HCEC 1CT (cell line): ENCODE measurements around the gene HOXB3.

Source experiments
- DNase-seq: peaks from one replicate; pipeline ENCODE4 v3.0.0-alpha.2; 2017

The HOXB3 gene

GRCh38 chr17:48553826-48554225 is 36.2 kb downstream of the HOXB3 start:
- no peak for DNase-seq

GRCh38 chr17:48553190-48553547 is 36.9 kb downstream of the HOXB3 start:
- no peak for DNase-seq

GRCh38 chr17:48552466-48553189 is 37.4 kb downstream of the HOXB3 start:
- DNase-seq: no peak

GRCh38 chr17:48551596-48552465 is 38.2 kb downstream of the HOXB3 start:
- DNase-seq: no peak

- no peak for DNase-seq
Observed at GRCh38 chr17:48551214-48551555, 38.9 kb downstream of the HOXB3 start.

GRCh38 chr17:48550502-48551213 is 39.4 kb downstream of the HOXB3 start:
- no peak for DNase-seq

- DNase-seq: peak; percentile 67
Observed at GRCh38 chr17:48549914-48550501, 40.0 kb downstream of the HOXB3 start.

- DNase-seq: no peak
Observed at GRCh38 chr17:48549281-48549630, 40.8 kb downstream of the HOXB3 start.

GRCh38 chr17:48548523-48549280 is 41.3 kb downstream of the HOXB3 start:
- DNase-seq: no peak

GRCh38 chr17:48547808-48548522 is 42.1 kb downstream of the HOXB3 start:
- DNase-seq: peak; percentile 76

GRCh38 chr17:48546924-48547807 is 42.9 kb downstream of the HOXB3 start:
- peak; percentile 41 for DNase-seq

- DNase-seq: peak; percentile 80
Observed at GRCh38 chr17:48546137-48546923, 43.7 kb downstream of the HOXB3 start.

- no peak for DNase-seq
Observed at GRCh38 chr17:48545539-48545938, 44.5 kb downstream of the HOXB3 start.

GRCh38 chr17:48545022-48545375 is 45.0 kb downstream of the HOXB3 start, which contains the start of gene HOXB2:
Gene HOXB2 (minus strand): TSS chr17:48545109. CDS start chr17:48544911, 198 bp downstream.
- DNase-seq: peak; percentile 71

- DNase-seq: peak; percentile 81
Observed at GRCh38 chr17:48544349-48545021, 45.6 kb downstream of the HOXB3 start.

GRCh38 chr17:48543854-48544348 is 46.1 kb downstream of the HOXB3 start:
- DNase-seq: no peak

GRCh38 chr17:48543107-48543853 is 46.8 kb downstream of the HOXB3 start:
- DNase-seq: peak; percentile 65

GRCh38 chr17:48542698-48543106 is 47.3 kb downstream of the HOXB3 start:
- DNase-seq: no peak
